NCI-H2107 treated with DMSO at 0.1 percent for 48 hours (cell line): ENCODE data around the gene CNTFR.

ENCODE experiments used
- DNase-seq: peaks from one replicate; lab custom pipeline; 2025; ENCODE audit not compliant: unreplicated experiment; lab: John Stamatoyannopoulos, UW

The CNTFR gene

DNA sequence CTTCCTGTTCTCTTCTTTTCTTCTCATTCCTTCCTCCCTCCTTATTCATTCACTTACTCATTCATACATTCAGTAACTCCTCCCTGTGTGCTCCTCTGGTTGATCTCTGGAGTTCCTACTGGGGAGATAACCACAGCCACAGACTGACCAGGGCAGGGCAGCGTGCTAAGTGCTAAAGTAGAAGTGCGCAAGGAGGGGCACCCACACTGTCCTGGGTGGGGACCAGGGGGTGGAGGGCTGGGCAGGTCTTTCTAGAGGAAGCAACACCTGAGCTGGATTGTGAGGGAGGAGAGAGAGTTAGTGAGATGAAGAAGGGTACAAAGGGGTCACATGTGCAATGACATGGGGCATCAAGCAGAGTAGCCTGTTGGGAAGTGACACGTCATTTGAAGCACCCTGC, 80.6 kb downstream of the CNTFR start:
- no peak for DNase-seq

DNA sequence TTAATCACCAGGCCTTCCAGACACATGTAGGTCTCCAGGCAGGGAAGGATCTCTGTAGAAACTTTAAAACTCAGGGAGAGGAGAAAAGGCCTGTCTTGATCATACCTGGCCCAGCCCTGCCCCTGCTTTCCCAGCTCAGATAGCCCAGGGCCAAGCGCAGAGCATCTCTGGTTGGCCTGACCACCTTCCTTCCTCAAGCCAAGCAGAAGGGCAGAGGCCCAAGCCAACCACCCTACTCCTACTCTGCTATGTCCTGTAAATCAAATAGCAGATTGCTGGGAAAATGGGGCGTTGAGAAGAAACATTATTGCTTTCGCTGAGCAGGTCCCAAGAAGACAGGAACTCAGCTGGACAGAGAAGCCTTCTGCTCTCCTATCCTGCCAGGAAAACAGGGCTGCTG, 81.1 kb downstream of the CNTFR start:
- DNase-seq = no peak

DNA sequence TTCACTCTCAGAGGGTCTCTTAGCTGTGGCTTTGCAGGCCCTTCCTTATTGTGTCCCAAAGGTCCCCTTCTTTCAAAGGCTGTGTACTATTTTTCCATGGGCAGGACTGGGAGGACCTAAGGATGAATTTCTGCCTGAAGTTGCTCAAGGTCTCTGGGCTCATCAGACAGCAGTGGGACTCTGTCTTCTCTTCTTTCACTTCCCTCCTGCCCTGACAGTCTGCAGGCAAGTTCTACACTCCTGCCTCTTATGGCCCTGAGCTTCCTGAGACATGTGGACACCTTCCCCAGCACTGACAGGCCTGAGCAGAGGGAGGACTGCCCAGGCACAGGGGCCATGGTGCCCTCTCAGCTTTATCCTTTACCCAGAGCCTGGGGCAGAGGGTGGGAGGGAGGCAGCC, 81.6 kb downstream of the CNTFR start:
- no peak for DNase-seq

DNA sequence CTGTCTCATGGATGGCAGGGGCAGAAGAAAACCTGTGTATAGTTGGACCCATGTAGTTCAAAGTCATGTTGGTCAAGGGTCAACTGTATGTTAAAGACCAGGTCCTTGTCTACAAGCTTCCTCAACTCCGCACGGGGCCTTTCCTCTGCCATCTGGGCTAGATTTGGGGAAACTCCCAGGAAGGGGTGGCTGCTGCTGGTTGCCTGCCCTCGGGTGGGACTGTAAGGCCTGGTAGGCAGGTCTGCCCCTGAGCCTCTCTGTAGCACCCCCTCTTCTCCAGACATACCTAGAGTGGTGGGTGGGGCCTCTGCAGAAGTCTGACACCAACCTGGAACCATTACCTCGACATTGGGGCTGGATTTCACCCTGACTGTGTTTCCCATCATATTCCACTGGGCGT, 82.0 kb downstream of the CNTFR start:
- no peak for DNase-seq

DNA sequence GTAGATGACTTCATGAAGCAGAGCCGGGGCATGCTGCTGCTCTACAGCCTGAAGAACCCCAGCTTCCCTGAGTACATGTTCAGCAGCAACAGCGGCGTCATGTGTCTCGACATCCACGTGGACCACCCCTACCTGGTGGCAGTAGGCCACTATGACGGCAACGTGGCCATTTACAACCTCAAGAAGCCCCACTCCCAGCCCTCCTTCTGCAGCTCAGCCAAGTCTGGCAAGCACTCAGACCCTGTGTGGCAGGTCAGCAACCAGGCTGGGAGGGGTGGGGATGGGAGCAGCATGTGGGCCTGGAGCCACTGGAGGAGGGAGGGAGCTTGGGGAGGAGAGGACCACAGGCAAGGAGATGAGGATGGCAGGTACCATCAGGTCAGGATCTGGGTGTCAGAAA, 82.9 kb downstream of the CNTFR start:
- DNase-seq = no peak

DNA sequence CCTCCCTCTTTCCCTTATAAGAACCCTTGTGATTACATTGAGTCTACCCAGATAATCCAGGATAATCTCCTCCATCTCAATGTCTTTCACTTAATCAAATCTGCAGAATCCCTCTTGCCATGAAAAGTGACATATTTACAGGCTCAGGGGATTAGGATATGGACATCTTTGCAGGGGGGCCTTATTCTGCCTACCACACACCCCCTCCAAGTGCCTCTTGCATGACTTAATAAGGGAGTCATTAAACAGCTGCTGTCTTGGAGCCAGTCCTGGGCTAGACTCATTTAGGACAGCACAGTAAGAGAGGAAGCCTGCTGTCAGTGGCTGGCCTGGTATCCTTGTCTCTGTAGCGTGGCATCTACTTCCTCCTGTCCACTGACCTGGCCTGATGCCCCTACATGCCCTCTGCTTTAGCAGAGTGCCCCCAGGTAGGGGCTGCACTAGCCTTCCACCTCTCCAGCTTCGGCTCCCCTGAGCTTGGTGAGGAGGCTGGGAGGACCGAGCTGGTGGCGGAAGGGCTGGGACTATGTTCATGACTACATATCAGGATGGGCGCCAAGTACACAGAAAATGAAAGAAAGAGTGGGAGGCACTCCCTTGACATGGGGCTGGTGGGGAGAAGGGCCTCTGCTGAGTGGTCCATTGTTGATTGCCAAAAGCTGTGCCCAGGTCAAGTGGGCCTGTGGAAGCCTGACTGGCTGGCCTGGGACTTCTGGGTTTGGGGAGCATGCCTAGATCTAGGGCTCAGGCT, 84.0 kb downstream of the CNTFR start:
- no peak for DNase-seq

DNA sequence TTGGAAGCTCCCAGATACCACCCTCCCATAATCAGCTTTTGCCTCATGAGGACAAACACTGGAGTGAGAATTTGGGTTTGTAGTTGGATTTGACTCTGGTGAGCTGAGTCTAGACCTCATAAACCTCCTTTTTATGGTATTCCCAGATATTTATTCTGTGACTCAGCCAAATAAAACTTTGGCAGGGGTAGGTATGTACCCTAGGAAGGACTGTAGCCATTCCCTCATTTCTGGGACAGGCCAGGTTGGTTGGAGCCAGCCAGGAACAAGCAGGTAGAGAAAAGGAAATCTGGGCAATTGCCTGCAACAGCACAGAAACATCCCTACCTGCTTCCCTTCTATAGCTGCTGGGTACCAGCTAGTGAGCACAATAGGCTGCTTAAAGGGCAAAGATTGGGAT, 86.1 kb downstream of the CNTFR start:
- no peak for DNase-seq

DNA sequence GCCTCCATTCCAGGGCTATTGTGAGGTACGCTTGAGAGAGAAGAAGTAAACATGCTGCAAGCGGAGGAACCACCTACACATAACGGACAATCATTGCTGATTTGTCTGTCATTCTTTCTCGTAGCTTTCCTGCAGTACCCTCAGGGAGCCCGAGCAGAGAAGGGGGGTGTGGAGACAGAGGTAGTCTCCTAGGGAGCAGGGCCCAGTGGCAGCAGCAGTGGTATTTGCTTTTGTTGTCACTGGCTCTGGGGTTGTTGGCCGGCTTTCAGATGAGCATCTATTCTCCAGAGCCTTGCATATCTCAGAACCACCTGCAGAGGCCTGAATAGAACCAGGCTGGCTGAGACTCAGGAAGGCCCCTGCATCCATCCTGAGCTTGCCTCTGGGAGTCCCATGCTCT, 86.6 kb downstream of the CNTFR start:
- peak; percentile 29 for DNase-seq

DNA sequence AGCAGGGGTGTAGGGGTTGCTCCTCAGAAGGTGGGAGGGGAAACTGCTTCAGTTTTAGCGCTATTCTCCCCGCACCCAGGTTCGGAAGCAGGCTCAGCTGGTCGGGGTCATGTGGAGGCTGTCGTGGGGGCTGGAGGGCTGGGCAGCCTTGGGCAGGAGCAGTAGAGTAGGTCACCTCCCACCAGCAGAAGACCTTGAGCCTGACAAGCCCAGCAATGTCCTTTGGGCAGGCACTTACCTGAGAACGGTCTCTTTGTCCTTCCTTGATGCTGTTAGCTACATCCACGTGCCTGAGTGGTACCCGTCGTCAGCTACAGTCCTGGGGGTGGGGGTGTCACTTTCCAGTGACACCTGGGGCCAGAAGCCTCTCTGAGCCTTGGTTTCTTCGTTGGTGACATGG, 87.1 kb downstream of the CNTFR start:
- DNase-seq = no peak

DNA sequence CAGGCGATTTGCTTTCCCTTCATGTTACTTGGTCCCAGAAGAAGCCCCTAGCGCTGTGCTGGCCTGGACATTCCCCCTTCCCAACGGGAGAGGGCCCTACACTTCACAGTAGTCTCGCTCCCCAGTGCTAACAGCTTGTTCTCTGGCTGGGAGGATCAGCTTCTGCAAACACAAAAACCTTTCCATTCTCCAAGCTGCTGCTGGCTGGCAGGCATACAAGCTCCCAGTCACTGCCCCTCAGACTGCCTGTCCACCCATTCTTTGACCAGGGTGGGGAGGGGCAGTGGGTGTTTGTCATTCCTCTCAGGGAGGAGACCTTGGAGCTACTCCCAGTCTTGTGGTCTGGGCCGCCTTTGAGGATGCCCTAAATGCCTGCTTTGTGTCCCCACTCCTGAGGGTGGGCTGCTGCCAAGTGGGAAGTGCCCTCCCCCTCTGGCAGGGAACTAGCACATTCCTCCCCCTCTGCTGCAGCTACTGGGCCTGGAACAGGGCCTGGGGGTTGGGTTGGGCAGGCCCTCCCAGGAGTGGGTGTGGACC, 87.6 kb downstream of the CNTFR start:
- DNase-seq = no peak
